NT2/D1 (cell line): ENCODE data around the gene CUTA.

Experiments used
- DNase-seq: peaks from one replicate; pipeline ENCODE4 v3.0.0-alpha.2; 2011; ENCODE audit warnings: low read depth, low spot score
- H3K27me3 ChIP-seq: 2 replicates; pipeline ENCODE4 v1.6.0; 2011; ENCODE audit warnings: mild to moderate bottlenecking; ENCODE audit not compliant: insufficient read length, insufficient read depth
- H3K36me3 ChIP-seq: 2 replicates; pipeline ENCODE4 v1.6.1; 2011; ENCODE audit warnings: mild to moderate bottlenecking, low read length, mixed read lengths; ENCODE audit not compliant: insufficient read depth, insufficient read length
- H3K4me1 ChIP-seq: 2 replicates; pipeline ENCODE4 v1.5.1; 2011; ENCODE audit not compliant: insufficient read depth, insufficient read length
- H3K4me3 ChIP-seq: 2 replicates; pipeline ENCODE4 v1.5.1; 2011; ENCODE audit warnings: low read depth; ENCODE audit not compliant: insufficient read length
- H3K9ac ChIP-seq: 2 replicates; pipeline ENCODE4 v1.6.0; 2011; ENCODE audit warnings: low read depth; ENCODE audit not compliant: insufficient read length
- H3K9me3 ChIP-seq: 2 replicates; pipeline ENCODE4 v1.5.1; 2011; ENCODE audit warnings: mild to moderate bottlenecking, low read length; ENCODE audit not compliant: insufficient read depth
- SUZ12 ChIP-seq: IDR thresholded peaks from 2 replicates; pipeline ENCODE4 v1.6.1; 2011; ENCODE audit not compliant: insufficient read length, insufficient read depth; ENCODE audit errors: extremely low read depth
- YY1 ChIP-seq: IDR thresholded peaks from 2 replicates; pipeline ENCODE4 v1.6.1; 2011; ENCODE audit not compliant: insufficient read length, insufficient read depth
- ZNF274 ChIP-seq: IDR thresholded peaks from 2 replicates; pipeline ENCODE4 v1.6.1; 2011; ENCODE audit warnings: mild to moderate bottlenecking, low read depth, low read length

CUTA gene

GRCh38 chr6:33454009-33454946 is 36.4 kb upstream of the CUTA start, which contains the start of gene ZBTB9:
Gene ZBTB9, plus strand, starts transcription at chr6:33454576. Its CDS starts 525 bp downstream, at chr6:33455101.
- Histone ChIP-seq H3K36me3 (peaks cover 47% of the 10 kb centered on the region), H3K9ac (peak within 1 kb of the TSS; percentile 79)
- TF ChIP-seq SUZ12: no peak
- no peak for TF ChIP-seq ZNF274
- TF ChIP-seq YY1: no peak

GRCh38 chr6:33453393-33454008 is 35.6 kb upstream of the CUTA start:
- H3K4me1 ChIP-seq: no peaks in the 10 kb centered on the region
- no peaks in the 10 kb centered on the region for H3K9me3 ChIP-seq
- DNase-seq: no peak
- H3K27me3 ChIP-seq: no peaks in the 10 kb centered on the region
- TF ChIP-seq SUZ12: no peak
- TF ChIP-seq YY1: no peak
- no peak for TF ChIP-seq ZNF274
- H3K9ac ChIP-seq: peak overlapping the region; percentile 79
- peak overlapping the region; percentile 71 for H3K4me3 ChIP-seq
- peaks cover 55% of the 10 kb centered on the region for H3K36me3 ChIP-seq

More at GRCh38 chr6:33454009-33454946, 36.4 kb upstream of the CUTA start, which contains the start of gene ZBTB9:
- H3K4me3 ChIP-seq: peak within 1 kb of the TSS; percentile 71
- no peaks in the 10 kb centered on the region for H3K9me3 ChIP-seq
- H3K4me1 ChIP-seq: no peaks in the 10 kb centered on the region
- H3K27me3 ChIP-seq: no peaks in the 10 kb centered on the region
- DNase-seq: peak; percentile 87

GRCh38 chr6:33452496-33452895 is 34.6 kb upstream of the CUTA start:
- Histone ChIP-seq H3K9ac (no peak overlapping the region), H3K36me3 (peaks cover 64% of the 10 kb centered on the region), H3K9me3 (no peaks in the 10 kb centered on the region), H3K27me3 (no peaks in the 10 kb centered on the region), H3K4me1 (no peaks in the 10 kb centered on the region), H3K4me3 (no peak overlapping the region)
- TF ChIP-seq ZNF274: no peak
- TF ChIP-seq SUZ12: no peak
- TF ChIP-seq YY1: no peak
- no peak for DNase-seq

GRCh38 chr6:33451606-33452005 is 33.7 kb upstream of the CUTA start:
- H3K4me3 ChIP-seq: no peak overlapping the region
- no peak for DNase-seq
- no peaks in the 10 kb centered on the region for H3K4me1 ChIP-seq
- H3K9me3 ChIP-seq: no peaks in the 10 kb centered on the region
- H3K9ac ChIP-seq: no peak overlapping the region
- H3K27me3 ChIP-seq: no peaks in the 10 kb centered on the region
- TF ChIP-seq SUZ12: no peak
- TF ChIP-seq ZNF274: no peak
- no peak for TF ChIP-seq YY1
- H3K36me3 ChIP-seq: peaks cover 64% of the 10 kb centered on the region

- no peak for TF ChIP-seq YY1
- H3K27me3 ChIP-seq: no peaks in the 10 kb centered on the region
- no peak overlapping the region for H3K9ac ChIP-seq
- DNase-seq: no peak
- no peaks in the 10 kb centered on the region for H3K9me3 ChIP-seq
- no peak overlapping the region for H3K4me3 ChIP-seq
- peaks cover 61% of the 10 kb centered on the region for H3K36me3 ChIP-seq
- no peaks in the 10 kb centered on the region for H3K4me1 ChIP-seq
Measured at GRCh38 chr6:33450434-33450833, 32.5 kb upstream of the CUTA start.

- Histone ChIP-seq H3K4me3 (no peak overlapping the region), H3K4me1 (no peaks in the 10 kb centered on the region), H3K36me3 (peaks cover 86% of the 10 kb centered on the region), H3K9me3 (no peaks in the 10 kb centered on the region), H3K27me3 (no peaks in the 10 kb centered on the region), H3K9ac (no peak overlapping the region)
- no peak for DNase-seq
- TF ChIP-seq YY1 (no peak), ZNF274 (no peak), SUZ12 (no peak)
Measured at GRCh38 chr6:33446356-33446755, 28.4 kb upstream of the CUTA start.

GRCh38 chr6:33445119-33445603 is 27.3 kb upstream of the CUTA start:
- TF ChIP-seq ZNF274: no peak

More at GRCh38 chr6:33445119-33445603, 27.3 kb upstream of the CUTA start:
- H3K4me1 ChIP-seq: no peaks in the 10 kb centered on the region
- H3K9ac ChIP-seq: no peak overlapping the region
- no peak for DNase-seq
- no peak overlapping the region for H3K4me3 ChIP-seq
- no peaks in the 10 kb centered on the region for H3K27me3 ChIP-seq
- H3K9me3 ChIP-seq: no peaks in the 10 kb centered on the region
- peaks cover 91% of the 10 kb centered on the region for H3K36me3 ChIP-seq
